HG02759 (cell line): ENCODE results near the gene LTBR.
"Not testable (repeated sequence)": the region's sequence is repeated elsewhere in the genome, so short reads cannot be mapped to it uniquely, and the experiment has no call there.

Experiments
- ATAC-seq: cut with Tn5 transposase; IDR thresholded peaks from one replicate; pipeline ENCODE4 v1.9.1; 2021; ENCODE audit warnings: mild to moderate bottlenecking, moderate library complexity; ENCODE audit not compliant: unreplicated experiment

Gene LTBR

GRCh38 chr12:6383572-6384498 is at the start of gene LTBR:
TSS of gene LTBR (plus strand) at chr12:6384162. CDS start at chr12:6384359, 197 bp downstream.
- no peak for ATAC-seq

GRCh38 chr12:6334359-6334758 is 49.6 kb upstream of the LTBR start:
- no peak for ATAC-seq

- ATAC-seq, result no peak
These were observed 49.0 kb upstream of the LTBR start for GRCh38 chr12:6334940-6335450.

GRCh38 chr12:6335451-6336078 is 48.4 kb upstream of the LTBR start:
- peak; percentile 78 for ATAC-seq

- ATAC-seq, result peak; percentile 6
These were observed 47.7 kb upstream of the LTBR start for GRCh38 chr12:6336079-6336888.

GRCh38 chr12:6336889-6337853 is 46.8 kb upstream of the LTBR start:
- no peak for ATAC-seq

GRCh38 chr12:6337958-6338433 is 46.0 kb upstream of the LTBR start:
- no peak for ATAC-seq

- not testable (repeated sequence) for ATAC-seq
These were observed 45.4 kb upstream of the LTBR start for GRCh38 chr12:6338536-6338935.

- ATAC-seq, result no peak
These were observed 45.0 kb upstream of the LTBR start for GRCh38 chr12:6338955-6339354.

- no peak for ATAC-seq
These were observed 43.8 kb upstream of the LTBR start for GRCh38 chr12:6340032-6340638.

GRCh38 chr12:6340745-6341416 is 43.1 kb upstream of the LTBR start:
- ATAC-seq, result no peak

- ATAC-seq, result no peak
These were observed 42.4 kb upstream of the LTBR start, which contains the start of gene TNFRSF1A for GRCh38 chr12:6341417-6342139. TSS of gene TNFRSF1A (minus strand) at chr12:6342076. CDS start at chr12:6341814, 262 bp downstream.

- no peak for ATAC-seq
These were observed 41.6 kb upstream of the LTBR start for GRCh38 chr12:6342140-6342889.

GRCh38 chr12:6343518-6343917 is 40.4 kb upstream of the LTBR start:
- ATAC-seq, result no peak

- ATAC-seq, result not testable (repeated sequence)
These were observed 39.8 kb upstream of the LTBR start for GRCh38 chr12:6344101-6344660.

GRCh38 chr12:6345319-6346091 is 38.5 kb upstream of the LTBR start:
- no peak for ATAC-seq
